ENCODE measurements around the gene UCN3. TPM values are rescaled to one million over a fixed set of nuclear protein-coding genes. Genes with fewer than 3 reads are reported as not detected.
"Not testable (repeated sequence)": the region's sequence is repeated elsewhere in the genome, so short reads cannot be mapped to it uniquely, and the experiment has no call there.

The UCN3 gene
- total RNA-seq, 1 donor from 2014 or later: not detected

DNA sequence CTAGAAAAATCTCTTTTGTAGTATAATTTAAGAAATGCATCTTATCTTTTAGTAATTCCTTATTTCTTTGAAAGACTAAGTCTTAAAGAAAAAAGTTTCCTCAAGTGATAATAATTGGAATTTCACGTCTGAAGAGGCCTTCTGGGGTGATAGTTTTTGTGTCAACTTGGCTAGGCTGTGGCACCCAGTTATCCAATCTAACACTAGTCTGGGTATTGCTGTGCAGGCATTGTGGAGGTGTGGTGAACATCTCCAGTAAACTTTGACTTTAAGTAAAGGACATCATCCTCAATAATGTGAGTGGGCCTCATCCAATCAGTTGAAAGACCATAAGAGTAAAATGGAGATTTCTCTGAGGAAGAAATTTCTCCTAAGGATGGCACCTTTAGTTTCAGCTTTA is 42.2 kb downstream of the UCN3 start:
- no peak for DNase-seq (ENCODE audit: low read depth)

DNA sequence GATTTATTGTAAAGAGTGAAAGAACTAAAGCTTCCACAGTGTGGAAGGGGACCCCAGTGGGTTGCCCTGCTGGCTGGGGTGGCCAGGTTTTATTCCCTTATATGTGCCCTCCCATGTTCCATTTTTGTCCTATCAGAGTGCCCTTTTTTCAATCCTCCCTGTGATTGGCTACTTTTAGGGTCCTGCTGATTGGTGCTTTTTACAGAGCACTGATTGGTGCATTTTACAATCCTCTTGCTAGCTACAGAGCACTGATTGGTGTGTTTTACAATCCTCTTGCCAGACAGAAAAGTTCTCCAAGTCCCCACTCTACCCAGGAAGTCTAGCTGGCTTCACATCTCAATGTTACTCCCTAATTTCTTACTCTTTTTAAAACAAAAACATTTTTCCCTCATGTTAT is 46.0 kb downstream of the UCN3 start:
- DNase-seq (ENCODE audit: low read depth): not testable (repeated sequence)

DNA sequence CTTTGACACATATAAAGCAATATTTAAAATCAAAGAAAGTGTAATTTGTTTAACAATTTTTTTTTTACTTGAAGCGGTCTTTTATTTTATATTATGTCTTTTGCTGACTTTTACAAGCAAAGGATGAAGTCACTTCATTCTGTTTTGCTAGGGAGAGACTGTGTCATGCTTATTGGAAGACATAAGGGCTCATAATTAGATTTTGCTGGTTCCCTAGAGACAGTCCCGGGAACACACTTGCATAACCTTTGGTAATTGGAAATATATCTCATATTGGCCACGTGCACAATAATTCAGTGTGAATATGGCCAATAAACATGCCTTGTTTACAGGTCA is 47.1 kb downstream of the UCN3 start:
- no peak for DNase-seq (ENCODE audit: low read depth)

DNA sequence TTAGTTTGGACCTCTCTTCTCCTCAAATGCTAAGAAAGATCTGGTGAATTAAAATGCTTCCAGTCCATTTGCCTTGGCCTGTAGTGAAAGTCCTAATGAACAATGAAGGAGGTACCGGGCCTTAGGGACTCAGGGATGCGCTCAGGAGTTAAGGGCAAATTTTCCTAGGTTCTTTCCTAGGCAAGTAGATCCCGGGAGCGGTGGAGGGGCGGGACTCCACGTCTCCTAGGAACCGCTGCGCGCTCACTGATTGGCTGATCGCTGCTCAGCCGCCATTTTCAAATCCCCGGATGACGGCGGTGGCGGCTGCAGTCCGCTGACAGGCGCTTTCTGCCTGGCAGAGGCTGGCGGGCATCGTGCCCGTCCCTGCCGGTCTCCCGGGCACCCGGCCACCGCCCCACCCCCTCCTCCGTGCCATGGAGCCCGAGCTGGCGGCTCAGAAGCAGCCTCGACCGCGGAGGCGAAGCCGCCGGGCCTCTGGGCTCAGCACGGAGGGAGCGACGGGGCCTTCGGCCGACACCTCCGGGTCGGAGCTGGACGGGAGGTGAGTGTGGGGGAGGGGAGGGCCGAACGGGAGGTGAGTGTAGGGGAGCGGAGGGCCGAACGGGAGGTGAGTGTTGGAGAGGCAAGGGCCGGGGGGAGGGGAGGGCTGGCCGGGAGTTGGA is 47.6 kb downstream of the UCN3 start, which contains the start of gene NET1:
TSS of gene NET1 (plus strand) at position 281 of the 665 bp plus-strand sequence. CDS start at position 417, 136 bp downstream.
- DNase-seq (ENCODE audit: low read depth): peak; percentile 79

DNA sequence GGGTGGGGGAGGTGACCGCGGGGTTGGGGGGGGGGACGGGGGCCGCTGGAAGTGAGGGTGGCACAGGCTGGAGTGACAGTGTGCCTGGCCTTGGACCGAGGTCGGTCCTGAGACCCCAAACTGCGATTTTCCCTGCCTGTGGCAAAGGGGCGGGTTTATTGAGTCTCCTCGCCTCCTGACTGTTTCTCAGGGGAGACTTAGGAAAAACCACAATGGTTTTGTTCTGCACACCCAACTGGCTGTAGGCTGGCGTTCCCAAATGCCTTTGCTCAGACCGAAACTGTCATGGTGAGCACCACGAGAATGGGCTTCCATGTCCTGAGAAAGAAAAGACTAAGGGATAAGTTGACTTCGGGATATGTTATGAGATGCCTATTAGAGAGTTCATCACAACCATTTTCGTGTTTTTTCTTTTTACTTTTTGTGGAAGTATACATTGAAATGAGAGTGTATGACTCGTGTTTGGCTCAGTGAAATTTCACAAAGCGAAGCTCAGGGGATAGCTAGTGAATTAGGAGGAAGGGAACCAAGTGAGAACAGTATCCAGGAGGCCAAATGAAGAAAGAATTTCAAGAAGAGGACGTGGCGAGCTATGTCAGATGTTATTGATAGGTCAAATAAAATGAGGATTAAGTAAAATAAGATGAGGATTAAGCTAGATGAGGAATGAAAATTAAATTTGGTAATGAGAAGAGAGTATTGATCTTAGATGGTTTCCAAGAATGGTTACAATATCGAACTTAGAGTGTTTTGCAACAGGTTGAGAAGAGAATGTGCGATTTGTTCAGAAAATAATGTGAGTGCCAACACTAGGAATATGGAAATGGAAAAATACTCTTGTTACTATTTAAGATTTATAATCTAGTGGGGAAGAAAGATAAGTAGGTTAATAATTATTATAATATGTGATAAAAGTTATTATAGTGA is 48.5 kb downstream of the UCN3 start:
- peak; percentile 66 for DNase-seq (ENCODE audit: low read depth)

DNA sequence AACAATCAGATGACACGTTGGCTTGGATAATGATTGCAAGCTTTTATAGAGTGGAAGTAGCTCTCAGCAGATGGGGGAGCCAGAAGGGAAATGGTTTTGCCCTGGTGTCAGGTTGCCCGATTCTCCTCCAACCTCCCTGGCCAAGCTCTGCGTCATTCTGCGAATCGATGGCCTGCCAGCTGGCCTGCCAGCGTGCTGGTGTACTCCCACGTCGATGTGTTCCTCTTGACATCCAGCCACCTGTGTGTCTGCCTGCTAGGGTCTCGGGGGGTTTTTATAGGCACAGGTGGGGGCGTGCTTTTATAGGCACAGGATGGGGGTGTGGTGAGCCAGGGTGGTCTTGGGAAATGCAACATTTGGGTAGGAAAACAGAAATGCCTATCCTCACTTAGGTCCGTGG is 52.2 kb downstream of the UCN3 start:
- no peak for DNase-seq (ENCODE audit: low read depth)

DNA sequence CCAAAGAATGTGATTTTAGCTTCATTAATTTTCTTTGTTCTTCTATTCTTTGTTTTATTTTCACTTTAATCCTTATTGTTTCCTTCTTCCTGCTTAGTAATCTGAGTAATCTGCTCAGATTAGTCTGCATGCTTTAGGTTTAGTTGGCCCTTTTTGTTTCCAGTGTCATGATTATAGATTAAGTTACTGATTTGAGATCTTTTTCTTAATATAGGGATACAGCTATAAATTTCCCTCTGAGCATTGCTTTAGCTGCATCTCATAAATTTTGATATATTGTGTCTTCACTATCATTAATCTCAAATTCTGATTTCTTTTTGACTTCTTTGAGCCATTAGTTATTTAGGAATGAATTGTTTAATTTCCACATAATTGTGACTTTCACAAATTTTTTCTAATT is 53.8 kb downstream of the UCN3 start:
- DNase-seq (ENCODE audit: low read depth): no peak

DNA sequence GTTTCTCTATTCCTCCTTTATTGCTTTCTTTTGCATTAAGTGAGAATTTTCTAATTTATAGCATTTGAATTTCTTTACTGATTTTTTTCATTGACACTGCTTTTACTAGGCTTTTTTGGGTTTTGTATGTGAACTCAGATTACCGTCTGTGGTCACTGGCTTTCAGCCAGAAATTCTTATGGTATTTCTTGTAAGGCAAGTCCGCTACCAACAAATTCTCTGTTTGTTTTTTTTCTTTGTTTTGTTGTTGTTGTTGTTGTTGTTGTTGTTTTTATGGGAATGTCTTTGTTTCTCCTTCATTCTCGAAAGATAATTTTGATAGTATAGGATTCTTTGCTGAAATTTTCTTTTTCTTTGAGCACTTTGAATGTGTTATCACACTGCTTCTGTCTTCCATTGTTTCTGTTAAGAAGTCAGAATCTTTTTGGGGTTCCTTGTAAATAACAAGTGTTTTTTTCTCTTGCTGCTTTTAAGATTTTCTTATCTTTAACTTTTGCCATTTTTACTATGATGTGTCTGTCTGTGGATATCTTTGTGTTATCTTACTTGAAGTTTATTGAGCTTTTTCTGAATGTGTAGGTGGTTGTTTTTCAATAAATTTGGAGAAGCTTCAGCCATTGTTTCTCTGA is 54.8 kb downstream of the UCN3 start:
- no peak for DNase-seq (ENCODE audit: low read depth)

DNA sequence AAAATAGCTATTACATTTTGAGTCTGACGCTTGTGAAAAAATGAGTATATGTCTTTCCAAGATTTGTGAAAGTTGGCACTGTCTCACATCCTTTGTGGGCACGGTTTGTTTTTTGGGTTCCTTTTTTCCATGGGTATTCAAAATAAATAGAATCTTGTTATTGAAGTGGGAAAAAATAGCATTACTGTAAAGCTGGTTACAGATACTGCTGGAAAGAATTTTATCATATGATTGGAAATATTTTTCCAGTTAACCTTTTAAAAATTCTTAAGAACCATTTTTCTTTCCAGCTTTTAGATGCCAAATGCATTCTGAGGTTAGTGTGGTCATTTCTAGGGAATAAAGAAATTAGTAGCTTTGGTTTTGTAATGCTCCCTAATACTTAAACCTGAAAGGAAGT is 59.0 kb downstream of the UCN3 start:
- DNase-seq (ENCODE audit: low read depth): no peak

Other genes with a start within 250 kb of the UCN3 start
- gene AKR1C8, start 179.8 kb upstream of the UCN3 start, total RNA-seq: 0.05 TPM in 1 of 2 replicates, not detected in the other
- not detected in 2 replicates for gene AKR1C4, start 168.1 kb upstream of the UCN3 start, total RNA-seq
- gene TUBAL3, start 39.9 kb downstream of the UCN3 start, total RNA-seq: 0.35 and 1.7 TPM in 2 replicates
- 39.6 and 109 TPM in 2 replicates for gene NET1, start 47.6 kb downstream of the UCN3 start, total RNA-seq
- gene CALML5, start 134.6 kb downstream of the UCN3 start, total RNA-seq: not detected in 2 replicates
- gene CALML3, start 160.0 kb downstream of the UCN3 start, total RNA-seq: not detected in 2 replicates

All from renal cortical epithelial cell (primary cell).